Neuron (in vitro differentiated cells): Measurements from ENCODE around the gene PDE1C.

Source experiments
- H2AFZ ChIP-seq: one replicate; pipeline ENCODE4 v1.6.1; 2013; ENCODE audit warnings: low read depth, mild to moderate bottlenecking, inconsistent platforms, low read length, moderate library complexity
- H3K27me3 ChIP-seq: one replicate; pipeline ENCODE4 v1.6.1; 2013; ENCODE audit warnings: low read length; ENCODE audit not compliant: insufficient read depth
- H3K36me3 ChIP-seq: one replicate; pipeline ENCODE4 v1.6.1; 2013; ENCODE audit warnings: low read length; ENCODE audit not compliant: insufficient read depth
- H3K4me1 ChIP-seq: one replicate; pipeline ENCODE4 v1.6.1; 2013; ENCODE audit warnings: low read length; ENCODE audit not compliant: insufficient read depth
- H3K4me3 ChIP-seq: 2 replicates; pipeline ENCODE4 v1.5.1; 2013; ENCODE audit warnings: mild to moderate bottlenecking, low read length, moderate library complexity
- H3K9me3 ChIP-seq: one replicate; pipeline ENCODE4 v1.6.1; 2013; ENCODE audit warnings: low read length

The PDE1C gene

DNA sequence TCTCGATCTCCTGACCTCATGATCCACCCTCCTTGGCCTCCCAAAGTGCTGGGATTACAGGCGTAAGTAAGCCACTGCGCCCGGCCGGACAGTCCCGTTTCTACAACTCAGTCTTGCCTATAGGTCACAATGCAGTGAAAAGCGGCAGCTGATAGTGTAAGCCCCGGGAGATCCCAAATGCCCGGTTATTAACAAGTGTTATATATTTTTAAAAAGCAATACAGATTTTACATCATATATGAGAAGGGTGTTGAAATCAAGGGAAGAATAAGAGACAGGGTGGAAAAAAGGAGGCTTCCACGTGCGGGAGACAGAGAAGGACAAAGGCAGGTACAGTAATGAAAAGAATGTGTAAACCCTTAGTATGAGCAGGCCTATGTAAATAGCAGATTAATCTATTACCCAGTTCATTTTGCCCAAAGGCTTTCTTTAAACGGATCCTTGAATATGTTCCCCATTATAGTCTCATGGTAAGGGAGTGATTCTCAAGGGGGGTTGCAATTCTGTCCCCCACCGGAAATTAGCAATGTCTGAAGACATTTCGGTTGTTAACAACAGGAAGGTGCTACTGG lies 170.8 kb downstream of the PDE1C start:
- H3K9me3 ChIP-seq, result no peaks in the 10 kb centered on the region
- no peak overlapping the region for H3K4me3 ChIP-seq
- H2AFZ ChIP-seq, result no peak overlapping the region
- H3K36me3 ChIP-seq, result no peaks in the 10 kb centered on the region
- H3K27me3 ChIP-seq, result no peaks in the 10 kb centered on the region
- no peaks in the 10 kb centered on the region for H3K4me1 ChIP-seq

DNA sequence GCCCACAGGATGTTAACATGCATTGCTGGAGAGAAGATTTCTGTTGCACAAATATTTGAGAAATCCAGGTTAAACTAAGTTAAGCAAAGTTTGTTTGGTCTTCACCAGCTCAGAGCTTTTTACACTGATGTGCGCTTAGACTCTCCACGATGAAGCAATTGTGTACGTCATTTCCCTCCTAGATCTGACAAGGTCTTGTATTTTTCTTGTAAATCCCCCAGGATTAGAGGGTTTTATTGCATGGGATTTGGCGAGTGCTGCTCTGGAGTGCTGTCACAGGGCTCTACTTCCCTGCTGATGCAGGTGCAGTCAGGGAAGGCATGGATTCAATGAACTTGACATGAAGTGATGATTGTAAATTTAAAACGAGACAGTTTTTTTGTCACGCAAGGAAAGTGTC lies 173.3 kb downstream of the PDE1C start:
- H3K4me3 ChIP-seq, result no peak overlapping the region
- H3K9me3 ChIP-seq, result no peaks in the 10 kb centered on the region
- H2AFZ ChIP-seq, result no peak overlapping the region
- no peaks in the 10 kb centered on the region for H3K27me3 ChIP-seq
- no peaks in the 10 kb centered on the region for H3K4me1 ChIP-seq
- H3K36me3 ChIP-seq, result no peaks in the 10 kb centered on the region

DNA sequence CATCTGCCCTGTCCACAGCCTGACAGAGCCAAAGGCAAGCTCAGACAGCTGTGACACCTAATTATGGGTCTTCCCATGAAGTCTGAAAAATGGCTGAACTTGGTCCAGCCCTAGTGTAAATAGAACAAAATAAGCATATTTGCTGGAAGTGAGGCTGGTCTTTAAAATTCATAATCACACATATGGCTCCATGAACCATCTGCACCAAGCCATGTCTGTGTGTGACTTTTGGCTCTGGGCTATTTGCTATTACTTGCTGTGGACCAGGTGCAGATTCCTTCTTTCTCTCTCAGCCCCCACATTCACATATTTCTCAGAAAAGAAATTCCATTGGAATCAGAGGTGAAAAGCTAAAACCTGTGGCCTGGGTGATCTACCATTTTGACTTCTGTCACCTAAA lies 175.9 kb downstream of the PDE1C start:
- H3K27me3 ChIP-seq, result no peaks in the 10 kb centered on the region
- H3K9me3 ChIP-seq, result no peaks in the 10 kb centered on the region
- no peaks in the 10 kb centered on the region for H3K36me3 ChIP-seq
- no peak overlapping the region for H2AFZ ChIP-seq
- no peaks in the 10 kb centered on the region for H3K4me1 ChIP-seq
- no peak overlapping the region for H3K4me3 ChIP-seq

DNA sequence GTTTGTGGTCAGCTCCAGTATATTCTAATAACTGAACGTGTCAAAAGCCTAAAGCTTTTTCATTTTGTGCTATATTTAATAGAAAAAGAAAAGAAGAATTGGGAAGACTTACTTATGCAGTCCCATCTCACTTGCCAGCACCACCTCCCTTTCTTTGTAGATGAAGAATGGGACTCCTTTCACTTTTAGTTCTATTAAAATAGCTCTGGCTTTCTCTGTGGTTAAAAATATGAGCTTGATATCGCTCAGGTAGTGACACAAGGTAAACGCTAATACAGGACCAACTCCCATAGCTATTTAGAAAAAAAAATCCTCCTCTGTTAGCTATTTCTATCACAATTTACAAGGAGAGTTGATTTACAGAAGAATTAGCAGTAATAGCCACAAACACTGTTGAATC lies 176.8 kb downstream of the PDE1C start:
- Histone ChIP-seq H3K36me3 (no peaks in the 10 kb centered on the region), H3K4me1 (no peaks in the 10 kb centered on the region), H3K27me3 (no peaks in the 10 kb centered on the region), H3K4me3 (no peak overlapping the region), H3K9me3 (no peaks in the 10 kb centered on the region), H2AFZ (no peak overlapping the region)

DNA sequence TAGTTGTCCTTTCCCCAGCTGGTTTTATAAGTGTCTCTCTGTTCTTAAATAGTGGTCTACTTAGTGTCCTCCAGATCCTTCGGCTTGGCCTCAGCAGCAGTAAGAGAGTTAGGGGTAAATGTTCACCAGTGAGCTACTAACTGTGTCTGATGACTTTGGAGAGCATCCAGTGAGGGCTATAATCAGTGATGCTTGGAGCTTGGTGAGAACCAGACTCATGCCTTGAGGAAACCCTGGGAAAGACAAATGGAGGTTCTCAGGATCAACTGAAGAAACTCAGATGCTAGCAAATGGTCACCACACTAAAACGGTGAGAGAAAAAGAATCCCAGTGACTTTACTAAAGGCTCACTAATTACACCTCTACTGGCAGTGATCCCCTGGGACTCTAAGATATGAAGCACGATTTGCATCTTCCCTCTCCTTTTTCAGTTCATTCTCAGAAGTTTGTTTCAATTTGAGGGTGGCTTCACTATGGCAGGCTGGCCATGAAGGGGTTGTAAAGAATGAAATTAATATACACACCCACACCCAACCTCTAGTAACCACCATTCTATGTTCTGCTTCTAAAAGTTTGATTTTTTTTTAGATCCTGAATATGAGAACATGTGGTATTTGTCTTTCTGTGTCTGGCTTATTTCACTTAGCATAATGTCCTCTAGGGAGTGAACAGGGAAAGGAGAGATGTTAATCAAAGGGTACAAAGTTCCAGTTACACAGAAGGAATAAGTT lies 177.9 kb downstream of the PDE1C start:
- no peak overlapping the region for H3K4me3 ChIP-seq
- no peak overlapping the region for H2AFZ ChIP-seq
- no peaks in the 10 kb centered on the region for H3K27me3 ChIP-seq
- H3K36me3 ChIP-seq, result no peaks in the 10 kb centered on the region
- no peaks in the 10 kb centered on the region for H3K9me3 ChIP-seq
- H3K4me1 ChIP-seq, result no peaks in the 10 kb centered on the region

DNA sequence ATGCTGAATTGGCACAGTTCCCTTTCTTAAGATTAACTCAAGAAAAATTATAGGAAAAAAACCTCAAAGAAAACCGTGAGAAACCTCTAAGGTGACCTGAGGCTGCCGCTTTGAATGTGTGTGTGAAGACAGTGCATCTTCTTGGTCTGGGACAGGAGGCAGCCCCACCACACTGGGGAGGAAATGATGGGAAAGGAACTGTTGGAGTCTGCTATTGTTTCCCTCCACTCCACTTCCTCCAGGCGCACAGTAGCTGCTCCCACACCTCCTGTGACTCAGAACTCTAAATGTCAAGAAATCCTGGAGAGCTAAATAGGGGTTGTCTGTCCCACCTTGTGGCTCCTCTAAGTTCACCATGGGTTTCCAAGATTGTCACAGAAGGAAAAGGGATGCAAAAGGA lies 179.4 kb downstream of the PDE1C start:
- Histone ChIP-seq H3K4me3 (no peak overlapping the region), H3K9me3 (no peaks in the 10 kb centered on the region), H3K27me3 (no peaks in the 10 kb centered on the region), H3K36me3 (no peaks in the 10 kb centered on the region), H2AFZ (no peak overlapping the region), H3K4me1 (no peaks in the 10 kb centered on the region)

DNA sequence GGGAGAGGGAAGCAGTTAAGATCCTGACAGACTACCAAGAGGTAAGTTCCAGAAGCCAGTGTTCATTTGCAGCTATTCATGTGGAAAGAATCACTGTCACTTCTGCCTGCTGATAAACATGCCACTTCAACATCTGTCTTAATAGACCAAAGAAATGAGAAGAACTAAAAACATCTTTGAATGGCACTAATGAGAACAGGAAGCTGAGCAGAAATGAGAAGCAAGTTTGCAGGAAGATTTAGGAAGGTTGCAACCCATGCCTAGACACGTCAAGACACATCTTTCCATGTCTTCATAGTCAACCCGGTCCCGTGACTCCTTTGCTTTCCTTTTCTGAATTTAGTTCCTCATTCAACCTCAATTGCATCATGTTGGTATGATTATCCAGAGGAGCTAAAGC lies 180.0 kb downstream of the PDE1C start:
- H3K36me3 ChIP-seq, result no peaks in the 10 kb centered on the region
- no peaks in the 10 kb centered on the region for H3K9me3 ChIP-seq
- H3K4me3 ChIP-seq, result no peak overlapping the region
- no peaks in the 10 kb centered on the region for H3K4me1 ChIP-seq
- H2AFZ ChIP-seq, result no peak overlapping the region
- H3K27me3 ChIP-seq, result no peaks in the 10 kb centered on the region

DNA sequence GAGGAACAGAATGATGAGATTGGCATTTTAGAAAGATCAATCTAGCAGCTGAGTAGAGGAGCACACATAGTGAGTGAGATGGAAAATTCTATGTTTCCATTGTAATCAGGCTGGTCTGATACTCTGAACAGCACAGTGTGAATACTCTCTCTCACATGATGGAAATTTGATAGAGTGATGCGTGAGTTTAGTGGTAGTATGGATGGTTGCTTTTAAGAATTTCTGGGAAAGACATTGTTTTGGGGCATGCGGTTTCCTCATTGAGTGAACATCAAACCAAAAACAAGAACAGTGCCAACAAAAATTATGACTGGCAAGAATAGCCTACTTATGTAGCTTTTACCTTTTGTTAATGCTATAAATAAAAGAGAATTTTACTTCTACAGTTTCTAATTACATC lies 183.2 kb downstream of the PDE1C start:
- H3K4me1 ChIP-seq, result no peaks in the 10 kb centered on the region
- H3K9me3 ChIP-seq, result no peaks in the 10 kb centered on the region
- no peak overlapping the region for H3K4me3 ChIP-seq
- H3K36me3 ChIP-seq, result no peaks in the 10 kb centered on the region
- no peaks in the 10 kb centered on the region for H3K27me3 ChIP-seq
- no peak overlapping the region for H2AFZ ChIP-seq

DNA sequence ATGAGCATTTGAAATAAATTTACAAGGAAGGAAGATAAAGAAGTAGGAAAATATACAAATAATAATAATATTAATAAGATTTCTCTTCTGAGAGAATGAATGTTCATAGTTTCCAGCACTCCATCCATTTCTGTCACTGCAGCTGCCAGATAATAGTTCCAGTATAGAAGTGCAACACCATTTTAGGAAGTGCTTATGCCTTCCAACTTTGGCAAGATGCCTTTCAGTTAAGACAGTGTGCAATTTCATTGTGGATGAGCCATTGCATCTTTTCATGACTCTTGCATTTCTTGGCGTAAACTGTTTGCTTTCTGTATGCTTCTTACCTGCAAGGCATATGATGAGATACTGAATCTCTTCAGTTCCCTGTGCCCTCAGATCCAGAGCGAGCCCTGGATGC lies 185.0 kb downstream of the PDE1C start:
- Histone ChIP-seq H3K9me3 (no peaks in the 10 kb centered on the region), H2AFZ (no peak overlapping the region), H3K36me3 (no peaks in the 10 kb centered on the region), H3K4me1 (no peaks in the 10 kb centered on the region), H3K4me3 (no peak overlapping the region), H3K27me3 (no peaks in the 10 kb centered on the region)

DNA sequence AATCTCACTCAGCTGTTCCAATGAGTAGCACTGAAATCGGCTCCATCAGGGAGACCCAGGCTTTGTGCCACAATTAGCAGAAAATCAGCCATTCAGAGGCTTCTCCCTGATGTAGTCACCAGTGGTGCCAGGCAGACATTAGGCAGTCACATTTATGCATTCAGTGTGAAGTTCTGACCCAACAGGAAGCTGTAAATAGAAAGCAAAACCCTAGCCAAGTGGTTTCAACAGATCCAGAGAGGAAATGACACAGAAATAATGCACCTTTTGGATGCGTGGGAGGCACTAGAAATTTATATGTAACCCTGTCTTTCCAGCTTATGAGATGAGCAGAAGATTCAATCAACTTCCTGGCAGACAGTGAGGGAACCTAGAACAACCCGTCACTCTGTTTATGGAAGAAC lies 186.4 kb downstream of the PDE1C start:
- Histone ChIP-seq H3K36me3 (no peaks in the 10 kb centered on the region), H3K4me3 (no peak overlapping the region), H3K27me3 (no peaks in the 10 kb centered on the region), H2AFZ (no peak overlapping the region), H3K4me1 (no peaks in the 10 kb centered on the region), H3K9me3 (no peaks in the 10 kb centered on the region)

DNA sequence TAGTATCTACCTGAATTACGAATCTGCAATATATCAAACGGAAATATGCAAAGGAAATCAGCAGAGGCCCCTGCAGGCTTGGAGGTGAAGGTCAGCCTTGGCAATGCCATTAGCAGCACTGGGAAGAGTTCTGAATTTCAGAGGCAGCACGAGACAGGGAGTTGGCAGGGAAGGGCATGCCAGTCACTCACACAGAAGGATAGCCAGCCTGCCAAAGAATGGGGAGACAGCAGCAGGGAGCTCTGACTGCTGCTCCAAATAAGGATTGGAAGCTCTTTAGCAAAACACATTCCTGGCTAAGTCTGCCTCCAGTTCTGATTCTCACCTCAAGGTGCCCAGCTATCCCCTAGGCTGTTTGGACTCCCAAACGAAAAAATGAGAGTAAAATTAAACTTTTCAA lies 188.0 kb downstream of the PDE1C start:
- no peaks in the 10 kb centered on the region for H3K4me1 ChIP-seq
- H2AFZ ChIP-seq, result no peak overlapping the region
- no peak overlapping the region for H3K4me3 ChIP-seq
- no peaks in the 10 kb centered on the region for H3K27me3 ChIP-seq
- H3K9me3 ChIP-seq, result no peaks in the 10 kb centered on the region
- H3K36me3 ChIP-seq, result no peaks in the 10 kb centered on the region

DNA sequence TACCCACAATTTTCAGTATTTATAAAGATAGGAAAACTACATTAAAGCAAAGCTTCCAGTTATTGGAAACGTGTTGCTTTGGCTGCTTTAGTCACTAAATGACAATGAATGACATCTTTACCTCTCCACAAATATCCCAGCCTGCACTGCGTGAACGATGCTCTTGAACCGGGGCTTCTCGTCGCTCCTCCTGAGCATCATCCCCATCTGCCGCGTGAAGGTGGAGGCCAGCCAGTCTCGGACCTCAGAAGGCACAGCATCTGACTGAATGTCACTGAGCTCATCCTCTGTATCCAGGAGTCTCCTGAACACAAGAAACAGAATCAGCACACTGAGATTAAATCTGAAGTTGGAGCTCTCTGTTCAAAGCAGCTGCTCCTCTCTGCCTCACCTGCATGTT lies 191.3 kb downstream of the PDE1C start:
- Histone ChIP-seq H3K9me3 (no peaks in the 10 kb centered on the region), H3K4me1 (no peaks in the 10 kb centered on the region)

DNA sequence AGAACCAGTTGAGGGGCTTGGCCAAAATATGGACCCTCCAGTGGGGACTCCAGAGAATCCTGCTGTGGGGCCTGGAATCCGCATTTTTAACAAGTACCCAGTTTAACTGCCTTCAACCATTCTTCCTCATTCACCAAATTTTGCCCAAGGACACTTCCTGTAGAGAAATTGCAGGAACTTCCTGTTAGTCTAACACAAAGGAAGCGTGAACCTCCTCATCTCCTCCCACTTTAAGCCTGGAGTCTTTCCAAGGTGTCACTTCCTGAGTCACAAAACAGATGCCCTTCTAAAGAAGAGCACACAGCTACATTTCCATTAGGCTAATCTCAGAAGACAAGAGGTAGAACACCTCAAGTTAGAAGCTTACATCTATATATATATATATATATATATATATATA lies 194.8 kb downstream of the PDE1C start:
- Histone ChIP-seq H3K27me3 (no peaks in the 10 kb centered on the region), H3K4me1 (no peaks in the 10 kb centered on the region), H2AFZ (no peak overlapping the region), H3K4me3 (no peak overlapping the region), H3K36me3 (no peaks in the 10 kb centered on the region), H3K9me3 (no peaks in the 10 kb centered on the region)

More for the DNA sequence above, 191.3 kb downstream of the PDE1C start:
- Histone ChIP-seq H3K27me3 (no peaks in the 10 kb centered on the region), H2AFZ (no peak overlapping the region), H3K4me3 (no peak overlapping the region), H3K36me3 (no peaks in the 10 kb centered on the region)
